CD4-positive, alpha-beta T cell treated with Interleukin-17A for 1 hour (primary cell): ENCODE results near the gene CHST8.
"Not testable (repeated sequence)": the region's sequence is repeated elsewhere in the genome, so short reads cannot be mapped to it uniquely, and the experiment has no call there.

ENCODE experiments used
- DNase-seq: peaks from one replicate; pipeline ENCODE4 v3.0.0-alpha.2; 2020

The CHST8 gene

GRCh38 chr19:33818411-33818810 lies 196.7 kb downstream of the CHST8 start:
- no peak for DNase-seq

GRCh38 chr19:33819078-33819477 lies 197.3 kb downstream of the CHST8 start:
- DNase-seq = not testable (repeated sequence)

- DNase-seq = no peak
These were observed 197.7 kb downstream of the CHST8 start for GRCh38 chr19:33819506-33819879.

- DNase-seq = peak; percentile 64
These were observed 198.4 kb downstream of the CHST8 start for GRCh38 chr19:33819880-33820781.

- DNase-seq = no peak
These were observed 200.1 kb downstream of the CHST8 start for GRCh38 chr19:33821871-33822270.
